HS-27A (cell line): ENCODE measurements around the gene PRM2.
"Not testable (repeated sequence)": the region's sequence is repeated elsewhere in the genome, so short reads cannot be mapped to it uniquely, and the experiment has no call there.

Experiments
- DNase-seq: peaks from one replicate; pipeline ENCODE4 v3.0.0-alpha.2; 2012; ENCODE audit warnings: low read depth, missing footprints

PRM2 gene

DNA sequence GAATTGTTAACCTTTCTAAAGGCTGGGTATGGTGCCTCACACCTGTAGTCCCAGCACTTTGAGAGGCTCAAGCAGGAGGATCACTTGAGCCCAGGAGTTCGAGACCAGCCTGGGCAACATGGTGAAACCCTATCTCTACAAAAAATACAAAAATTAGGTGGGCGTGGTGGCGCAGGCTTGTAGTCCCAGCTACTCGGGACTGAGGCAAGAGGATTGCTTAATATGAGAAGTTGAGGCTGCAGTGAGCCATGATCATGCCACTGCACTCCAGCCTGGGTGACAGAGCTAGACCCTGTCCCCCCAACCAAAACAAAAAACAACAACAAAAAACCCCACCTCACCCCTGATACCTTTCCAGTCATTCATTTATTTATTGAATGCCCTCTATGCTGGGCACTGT lies 13.4 kb upstream of the PRM2 start:
- not testable (repeated sequence) for DNase-seq

DNA sequence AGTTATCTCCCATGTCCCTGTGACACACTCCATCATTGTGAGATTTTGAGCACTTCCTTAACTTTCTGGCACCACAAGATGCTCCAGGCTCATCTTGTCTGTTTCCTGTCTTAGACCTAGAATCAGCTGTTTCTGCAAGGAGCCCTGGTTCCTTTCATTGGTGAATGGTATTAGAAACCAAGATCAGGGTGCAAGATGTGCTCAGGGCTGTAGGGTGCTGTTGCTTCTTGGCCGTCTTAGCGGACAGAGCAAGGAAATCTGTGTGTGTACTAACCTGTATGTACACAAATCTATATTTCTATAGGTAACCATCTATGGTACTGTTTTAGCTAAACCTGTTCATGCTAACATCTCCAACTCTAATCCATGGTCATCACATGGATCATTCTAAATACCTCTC lies 12.9 kb upstream of the PRM2 start:
- DNase-seq, result no peak

DNA sequence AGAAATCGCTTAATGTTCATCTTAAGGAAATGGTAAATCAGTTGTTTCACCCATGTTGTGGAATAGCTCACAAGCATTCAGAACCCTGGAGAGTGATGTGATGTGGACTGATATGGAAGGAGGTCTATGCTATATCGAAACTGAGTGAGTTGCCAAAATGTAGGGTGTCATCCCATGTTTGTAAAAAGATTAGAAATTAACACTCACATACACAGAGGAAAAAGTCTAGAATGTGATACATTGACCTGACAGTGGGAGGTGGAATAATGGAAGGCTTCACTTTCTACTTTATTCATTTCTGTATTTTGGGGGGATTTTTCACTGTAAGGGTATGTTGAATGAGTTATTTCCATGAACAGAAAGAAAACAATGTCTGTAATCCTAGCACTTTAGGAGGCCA lies 9.6 kb upstream of the PRM2 start:
- no peak for DNase-seq

DNA sequence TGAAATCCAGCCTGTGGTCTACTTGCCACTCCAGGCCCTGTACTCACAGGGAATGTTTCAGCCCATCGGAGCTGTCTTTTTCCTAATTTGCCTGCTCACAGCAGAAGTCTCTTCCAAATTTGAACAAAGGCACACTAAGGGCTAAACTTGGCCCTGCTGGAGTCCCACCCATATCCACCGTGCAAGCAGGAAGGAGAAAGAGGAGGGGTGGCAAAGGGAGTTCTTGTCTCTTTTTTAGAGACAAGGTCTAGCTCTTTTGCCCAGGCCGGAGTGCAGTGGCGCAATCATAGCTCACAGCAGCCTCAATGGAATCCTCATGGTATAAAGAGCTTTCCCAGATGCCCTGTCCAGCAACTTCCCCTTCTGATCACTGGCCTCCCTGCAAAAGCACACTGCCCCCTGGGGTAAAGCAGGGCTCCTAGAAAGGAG lies 7.6 kb upstream of the PRM2 start:
- DNase-seq, result no peak

DNA sequence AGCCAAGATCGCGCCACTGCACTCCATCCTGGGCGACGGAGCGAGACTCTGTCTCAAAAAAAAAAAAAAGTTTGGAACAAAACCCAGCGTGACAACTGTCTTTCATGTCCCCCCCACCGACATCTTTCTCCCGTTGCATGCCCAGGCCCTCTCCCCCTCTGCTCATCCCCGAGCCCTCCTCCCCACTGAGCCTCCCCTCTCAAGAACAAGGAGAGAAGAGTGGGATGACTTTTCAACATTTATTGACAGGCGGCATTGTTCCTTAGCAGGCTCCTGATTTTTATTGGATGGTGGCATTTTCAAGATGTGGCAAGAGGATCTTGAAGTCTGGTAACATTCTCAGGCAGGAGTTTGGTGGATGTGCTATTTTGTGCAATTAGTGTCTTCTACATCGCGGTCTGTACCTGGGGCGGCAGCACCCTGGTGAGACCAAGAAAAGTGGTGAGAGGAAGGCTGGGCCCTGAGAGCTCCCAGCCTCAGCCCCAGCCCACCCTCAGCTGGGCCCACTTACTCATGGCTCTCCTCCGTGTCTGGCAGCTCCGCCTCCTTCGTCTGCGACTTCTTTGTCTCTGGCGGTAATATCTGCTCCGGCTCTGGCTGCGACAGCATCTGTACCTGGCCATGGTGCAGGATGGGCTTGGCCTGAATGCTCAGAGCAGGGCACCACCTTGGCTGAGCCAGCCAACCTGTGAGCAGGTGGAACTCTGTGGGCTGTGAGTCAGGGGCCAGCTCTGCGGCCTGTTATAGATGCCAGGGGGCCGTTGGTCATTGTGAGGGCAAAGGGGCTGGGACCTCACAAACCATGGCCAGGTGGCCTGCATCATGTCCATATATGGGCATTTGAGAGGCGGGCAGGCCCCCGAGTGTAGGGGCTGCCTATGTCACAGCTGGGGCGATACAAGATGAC lies 4.6 kb upstream of the PRM2 start, which contains the start of gene PRM1:
PRM1 (minus strand) TSS at position 715 of the 907 bp plus-strand sequence; CDS start at position 623, 92 bp downstream.
- DNase-seq, result no peak

DNA sequence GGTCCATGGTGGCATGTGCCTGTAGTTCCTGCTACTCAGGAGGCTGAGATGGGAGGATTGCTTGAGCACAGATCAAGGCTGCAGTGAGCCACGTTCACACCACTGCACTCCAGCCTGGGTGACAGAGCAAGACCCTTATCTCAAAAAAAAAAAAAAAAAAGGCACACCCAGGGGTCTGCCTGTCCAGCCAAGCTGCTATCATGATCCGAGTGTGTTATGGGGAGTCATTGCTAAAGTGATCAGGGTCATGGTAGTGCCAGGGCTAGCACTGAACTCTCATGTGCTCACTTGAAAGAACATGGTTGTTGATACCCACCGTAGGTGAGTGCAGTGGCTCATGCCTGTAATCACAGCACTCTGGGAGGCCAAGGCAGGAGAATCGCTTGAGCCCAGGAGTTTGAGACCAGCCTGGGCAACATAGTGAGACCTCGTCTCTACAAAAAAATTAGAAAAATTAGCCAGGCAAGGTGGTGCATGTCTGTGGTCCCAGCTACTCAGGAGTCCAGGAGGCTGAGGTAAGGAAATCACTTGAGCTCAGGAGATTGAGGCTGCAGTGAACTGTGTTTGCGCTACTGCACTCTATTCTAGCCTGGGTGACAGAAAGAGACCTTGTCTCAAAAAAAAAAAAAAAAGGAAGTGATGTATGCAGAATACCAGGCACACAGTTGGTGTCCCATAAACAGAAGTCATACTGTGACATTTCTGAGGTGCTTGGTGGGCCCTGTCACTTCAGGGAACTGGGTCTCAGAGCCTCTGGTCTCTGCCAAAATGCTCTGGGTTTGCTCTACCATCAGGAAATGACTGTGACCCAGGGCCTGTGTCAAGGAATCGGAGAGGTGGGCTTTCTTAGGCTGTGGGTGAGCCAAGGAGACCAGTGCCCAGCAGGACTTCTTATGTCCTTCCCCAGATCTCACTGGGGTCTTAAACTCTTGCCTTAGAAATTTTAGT lies 2.7 kb upstream of the PRM2 start:
- no peak for DNase-seq

DNA sequence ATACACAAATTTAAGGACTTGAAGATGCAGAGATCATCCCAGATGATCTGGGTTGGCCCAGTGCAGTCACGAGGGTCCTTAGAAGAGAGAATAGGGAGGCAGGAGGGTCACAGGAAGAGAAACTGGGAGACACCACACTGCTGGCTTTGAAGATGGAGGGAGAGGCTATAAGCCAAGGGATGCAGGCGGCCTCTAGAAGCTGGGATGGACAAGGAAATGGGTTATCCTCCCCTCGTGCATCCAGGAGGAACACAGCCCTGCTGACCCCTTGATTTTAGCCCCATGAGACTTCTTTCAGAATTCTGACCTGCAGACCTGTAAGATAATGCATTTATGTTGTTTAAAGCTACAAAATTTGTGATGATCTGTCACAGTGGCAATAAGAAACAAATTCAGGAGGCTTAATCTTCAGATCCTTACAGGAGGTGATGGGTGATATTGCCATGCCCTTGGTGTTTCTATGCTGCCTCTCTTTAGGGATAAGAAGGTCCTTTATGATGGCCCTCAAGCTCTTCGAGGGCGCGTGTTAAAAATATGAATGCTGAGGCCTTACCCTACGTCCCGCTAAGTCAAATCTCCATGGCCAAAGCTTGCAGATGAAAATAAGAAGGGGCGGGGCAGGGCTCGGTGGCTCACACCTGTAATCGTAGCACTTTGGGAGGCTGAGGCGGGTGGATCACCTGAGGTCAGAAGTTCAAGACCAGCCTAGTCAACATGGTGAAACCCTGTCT lies 1.5 kb upstream of the PRM2 start:
- DNase-seq, result no peak

DNA sequence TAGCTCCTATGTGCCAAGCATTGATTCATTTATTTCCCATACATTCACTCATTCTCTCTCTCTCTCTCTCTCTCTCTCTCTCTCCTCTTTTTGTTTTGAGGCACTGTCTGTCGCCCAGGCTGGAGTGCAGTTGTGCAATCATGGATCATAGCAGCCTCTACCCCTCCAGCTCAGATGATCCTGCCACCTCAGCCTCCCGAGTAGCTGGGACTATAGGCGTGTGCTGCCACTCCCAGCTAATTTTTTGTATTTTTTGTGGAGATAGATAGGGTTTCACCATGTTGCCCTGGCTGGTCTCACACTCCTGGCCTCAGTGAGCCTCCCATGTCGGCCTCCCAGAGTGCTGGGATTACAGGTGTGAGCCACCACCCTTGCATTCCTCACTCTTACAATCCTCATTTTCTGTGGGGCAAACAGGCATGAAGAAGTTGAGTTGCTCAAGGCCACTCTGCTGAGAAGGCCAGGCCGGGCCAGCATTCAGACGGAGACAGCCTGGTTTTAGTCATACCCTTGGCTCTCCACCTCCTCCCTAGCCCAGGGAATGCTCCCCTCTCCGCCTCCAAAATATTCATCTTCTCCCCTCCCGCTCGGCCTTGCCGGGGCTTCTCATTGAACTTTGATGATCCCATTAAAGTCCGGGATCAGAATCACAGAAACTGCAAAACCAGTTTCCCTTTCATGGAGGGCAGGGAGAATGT lies 765 bp upstream of the PRM2 start:
- no peak for DNase-seq

DNA sequence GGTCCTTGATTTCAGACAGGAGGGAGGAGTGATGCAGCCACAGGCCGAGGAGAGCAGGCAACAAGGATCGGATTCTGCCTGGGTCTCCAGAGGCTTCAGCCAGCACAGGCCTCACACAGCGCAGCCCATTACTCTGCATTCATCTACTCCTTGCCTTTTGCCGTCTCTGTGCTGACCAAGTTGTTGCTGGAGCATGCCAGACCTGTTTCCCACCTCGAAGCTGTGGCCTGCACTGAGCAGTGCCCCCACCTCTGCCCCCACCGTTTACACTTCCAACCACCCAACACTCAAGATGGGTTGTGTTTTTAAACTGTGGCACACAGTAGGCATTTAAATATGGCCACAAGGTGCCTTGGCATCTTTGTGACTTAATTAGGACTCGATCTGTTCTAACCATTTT lies 1.3 kb downstream of the PRM2 start:
- no peak for DNase-seq

DNA sequence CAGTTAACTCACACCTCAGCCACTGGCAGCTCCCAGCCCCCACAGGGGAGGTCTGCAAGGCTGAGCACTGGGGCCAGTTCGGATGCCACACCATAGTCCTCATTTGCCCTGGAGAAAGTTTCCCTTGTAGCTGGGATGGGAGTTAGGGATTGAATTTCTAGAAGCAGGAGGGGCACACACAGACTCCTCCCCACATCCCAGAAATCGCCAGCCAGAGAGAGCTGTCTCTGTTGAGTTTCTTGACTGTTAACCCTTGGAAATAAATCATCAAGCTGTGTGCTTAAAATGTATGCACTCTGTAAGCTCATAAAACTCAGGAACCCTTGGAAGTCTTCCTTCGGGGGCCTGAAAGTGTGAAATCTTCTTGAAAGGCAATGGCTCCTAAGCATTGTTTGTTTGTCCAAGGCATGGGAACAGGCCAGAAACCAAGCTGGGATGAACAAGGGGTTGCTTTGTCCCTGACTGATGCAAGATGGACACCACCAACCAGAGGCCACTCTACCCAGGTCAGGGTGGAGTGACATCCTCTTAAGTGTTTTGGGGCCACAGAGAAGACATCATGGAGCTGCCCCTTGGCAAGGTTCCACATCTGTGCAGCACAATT lies 2.5 kb downstream of the PRM2 start:
- no peak for DNase-seq

DNA sequence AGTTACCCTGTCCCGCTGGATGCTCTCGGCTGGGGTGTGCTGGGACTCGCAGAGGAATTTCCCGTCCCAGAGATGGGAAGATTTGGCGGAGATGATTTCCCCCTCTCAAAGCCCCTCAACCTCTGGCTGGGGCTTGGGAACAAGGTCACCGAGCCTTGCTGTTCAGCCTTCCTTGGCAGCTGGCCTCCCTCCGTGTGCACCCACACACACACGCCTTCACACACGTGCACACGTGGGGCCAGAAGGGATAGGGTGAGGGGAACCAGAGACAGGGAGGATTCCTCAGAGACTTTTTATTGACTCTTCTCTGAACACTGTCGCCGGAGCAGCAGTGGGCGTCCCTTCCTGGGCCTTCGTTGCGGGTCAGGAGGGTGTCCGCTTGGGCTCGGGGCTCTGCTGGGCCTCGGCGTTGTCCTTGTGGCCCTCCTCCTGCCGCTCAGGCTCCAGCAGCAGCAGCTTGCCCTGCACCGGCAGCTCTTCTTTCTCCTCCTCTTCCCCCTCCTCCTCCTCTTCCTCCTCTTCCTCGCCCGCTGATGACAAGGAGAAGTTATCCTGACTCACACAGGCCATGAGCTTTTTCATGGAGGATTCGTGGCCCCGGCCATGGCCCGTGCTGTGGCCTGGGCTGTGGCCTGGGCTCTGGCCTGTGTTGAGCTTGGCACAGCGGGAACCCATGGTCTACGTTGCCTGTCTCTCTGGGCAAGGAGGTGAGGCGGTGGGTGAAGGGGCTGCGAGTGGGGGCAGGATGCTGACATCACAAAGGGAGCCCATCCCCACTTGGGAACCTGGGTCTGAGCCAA lies 3.2 kb downstream of the PRM2 start, which contains the start of gene PRM3:
PRM3 (minus strand) TSS at position 709 of the 800 bp plus-strand sequence; CDS start at position 675, 34 bp downstream.
- DNase-seq, result no peak

DNA sequence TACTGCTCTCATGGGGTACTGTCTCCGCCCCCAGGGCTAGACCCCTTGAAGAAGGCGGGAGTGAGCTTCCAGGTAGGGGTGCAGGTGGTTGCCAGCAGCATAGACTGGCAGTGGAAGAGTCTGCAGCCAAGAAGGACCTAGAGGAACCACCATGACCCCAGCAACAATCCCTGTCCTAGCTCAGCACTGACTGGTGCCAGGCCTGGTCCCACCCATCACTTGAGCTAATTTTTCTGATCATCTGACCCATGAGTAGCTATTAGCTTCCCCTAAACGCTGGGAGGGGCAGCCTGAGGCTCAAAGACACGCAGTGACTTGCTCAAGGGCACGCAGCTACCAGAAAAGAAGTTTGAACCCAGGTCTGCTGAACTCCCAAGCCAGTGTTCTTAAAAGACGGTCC lies 3.8 kb downstream of the PRM2 start:
- DNase-seq, result no peak

DNA sequence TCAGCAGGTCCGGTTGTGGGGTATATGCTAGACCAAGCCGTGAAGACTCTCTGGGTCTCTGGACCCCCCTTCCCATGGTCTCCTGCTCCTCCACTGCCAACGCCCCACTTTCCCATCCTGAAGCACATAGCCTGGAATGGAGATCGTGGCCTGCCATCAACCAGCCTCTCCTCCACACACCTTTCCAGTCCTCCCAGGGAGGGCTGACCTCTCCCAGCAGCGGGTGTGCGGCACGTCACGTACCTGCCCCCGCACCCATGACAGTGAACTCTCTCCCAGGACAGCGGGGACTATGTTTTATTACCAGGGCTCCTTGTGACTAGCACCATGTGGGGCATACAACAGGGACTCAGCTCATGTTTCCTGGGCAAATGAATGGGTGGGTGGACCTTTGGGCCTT lies 4.7 kb downstream of the PRM2 start:
- no peak for DNase-seq

DNA sequence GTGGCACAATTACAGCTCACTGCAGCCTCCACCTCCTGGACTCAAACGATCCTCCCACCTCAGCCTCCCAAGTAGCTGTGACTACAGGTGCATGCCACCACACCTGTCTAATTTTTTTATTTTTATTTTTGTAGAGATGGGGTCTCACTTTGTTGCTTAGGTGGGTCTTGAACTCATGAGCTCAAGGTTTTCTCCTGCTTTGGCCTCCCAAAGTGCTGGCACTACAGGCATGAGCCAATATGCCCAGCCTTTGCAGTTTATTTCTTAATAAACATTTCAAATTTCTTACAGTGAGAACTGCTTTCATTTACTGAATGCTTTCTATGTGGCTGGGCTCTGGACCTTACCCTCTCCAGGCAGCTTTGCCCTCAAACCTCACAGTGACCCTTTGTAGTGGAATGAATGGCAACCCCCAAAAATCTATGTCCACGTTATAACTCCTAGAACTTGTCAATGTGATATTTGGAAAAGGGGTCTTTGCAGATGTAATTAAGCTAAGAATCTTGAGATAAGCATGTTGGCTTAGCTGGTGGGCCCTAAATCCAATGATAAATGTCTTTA lies 5.6 kb downstream of the PRM2 start:
- no peak for DNase-seq

DNA sequence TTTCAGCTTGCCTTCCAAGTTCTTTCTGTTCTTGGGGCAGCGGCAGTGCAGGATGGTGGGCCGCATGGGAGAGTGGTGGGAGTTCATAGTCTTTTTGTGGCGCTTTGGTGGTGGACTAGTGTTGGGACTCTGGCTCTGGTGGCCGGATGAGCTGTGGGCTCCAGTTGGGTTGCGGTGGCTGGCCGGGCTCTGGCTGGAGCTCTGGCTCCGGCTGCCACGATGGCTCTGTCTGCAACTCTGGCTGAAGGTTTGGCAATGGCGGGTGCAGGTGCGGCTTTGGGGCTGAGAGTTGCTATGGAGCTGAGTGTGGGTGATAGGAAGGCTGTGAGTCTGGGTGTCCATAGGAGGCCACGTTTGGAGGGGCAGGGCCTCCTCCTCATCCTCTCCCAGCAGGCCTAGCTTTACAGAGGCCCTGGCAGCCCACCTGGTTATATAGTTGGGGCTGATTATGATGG lies 7.3 kb downstream of the PRM2 start, which contains the start of gene TNP2:
TNP2 (minus strand) TSS at position 405 of the 455 bp plus-strand sequence; CDS start at position 342, 63 bp downstream.
- DNase-seq, result no peak

DNA sequence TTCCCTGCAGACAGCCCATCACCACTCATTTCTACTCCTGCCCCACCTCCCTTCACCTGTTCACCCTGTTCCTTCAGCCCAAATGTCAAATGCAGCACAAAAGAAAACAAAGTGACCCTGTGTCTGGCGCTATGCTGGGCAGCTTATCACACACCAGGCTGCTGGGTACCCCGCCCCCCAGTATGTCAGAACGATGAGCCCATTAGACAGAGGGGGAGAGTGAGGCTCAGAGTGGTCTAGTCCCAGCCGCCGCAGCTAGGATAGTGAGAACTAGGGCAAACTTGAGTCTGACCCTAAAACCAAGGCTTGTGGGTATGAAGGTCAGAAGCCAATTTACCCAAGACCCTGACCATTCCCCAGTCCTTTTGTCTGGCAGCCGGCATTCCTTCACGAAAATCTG lies 11.2 kb downstream of the PRM2 start:
- DNase-seq, result no peak

DNA sequence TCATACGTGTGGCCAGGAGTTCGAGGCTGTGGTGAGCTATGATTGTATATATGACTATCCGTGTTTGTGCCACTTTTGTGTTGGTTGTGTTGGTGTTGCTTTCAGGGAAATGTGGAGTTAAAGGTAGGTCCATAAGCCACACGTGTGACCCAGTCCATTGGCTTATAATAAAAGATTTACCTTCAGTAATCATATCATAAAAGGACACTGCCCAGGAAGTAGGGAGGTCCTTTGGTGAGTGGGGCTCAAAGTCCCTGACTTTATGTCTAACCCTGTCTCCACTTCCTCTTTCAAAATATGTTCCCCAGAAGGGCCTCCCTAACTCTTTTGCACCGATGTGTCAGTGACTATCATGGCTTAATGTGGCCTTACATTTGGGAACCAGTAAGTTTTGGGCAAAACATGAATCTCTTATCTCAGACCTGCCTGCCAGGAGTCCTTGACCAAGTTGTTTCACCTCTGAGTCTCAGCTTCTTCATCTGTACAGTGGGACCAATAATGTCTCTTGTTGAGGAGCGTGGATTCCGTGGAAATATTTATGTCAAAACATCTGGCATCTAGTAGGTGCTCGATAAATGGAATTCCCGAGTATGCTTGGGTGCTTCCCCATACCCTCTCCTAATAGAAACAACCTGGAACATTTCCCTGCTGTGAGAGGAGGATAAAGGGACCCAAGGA lies 12.0 kb downstream of the PRM2 start:
- DNase-seq, result no peak

DNA sequence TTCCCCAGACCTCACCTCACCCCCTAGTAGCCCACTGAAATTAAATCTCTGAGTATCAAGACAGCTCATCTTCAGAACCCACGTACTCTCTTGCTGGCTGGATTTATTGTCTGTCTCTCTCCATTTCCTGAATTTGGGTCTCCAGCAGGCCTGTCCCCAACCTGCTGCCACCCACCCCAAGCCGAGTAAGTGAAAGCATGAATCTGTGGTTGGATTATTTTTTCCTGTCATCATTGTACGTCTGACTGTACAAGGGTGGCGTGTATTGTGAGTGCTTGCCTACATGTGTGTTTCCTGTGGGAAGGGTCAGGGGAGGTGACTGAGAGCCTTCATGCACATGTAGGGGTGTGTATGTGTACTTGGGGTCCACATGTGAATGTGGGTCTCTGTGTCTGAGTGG lies 12.5 kb downstream of the PRM2 start:
- DNase-seq, result no peak

DNA sequence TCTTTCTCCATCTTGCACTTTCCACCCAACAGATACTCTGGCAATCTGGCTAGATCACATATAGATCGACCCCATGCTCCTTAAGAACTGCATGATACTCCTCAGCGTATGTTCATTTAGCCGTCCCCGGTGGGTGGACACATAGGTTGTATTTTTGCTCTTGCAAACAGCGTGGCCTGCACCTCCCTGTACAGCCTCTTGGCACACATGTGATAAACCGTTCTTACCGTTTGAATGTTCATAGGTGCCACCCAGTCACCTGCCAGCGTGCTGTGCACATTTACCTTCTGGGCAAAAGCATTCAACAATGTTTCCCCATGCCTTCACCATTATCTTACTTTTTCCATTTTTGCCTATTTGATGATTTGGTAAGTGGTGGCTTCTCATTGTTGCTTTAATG lies 13.4 kb downstream of the PRM2 start:
- no peak for DNase-seq
